ENCODE measurements around the gene CLDN34. TPM values are rescaled to one million over a fixed set of nuclear protein-coding genes. Genes with fewer than 3 reads are reported as not detected.

CLDN34 gene
- total RNA-seq, 1 experiment from 2014 or later, result not detected

GRCh38 chrX:9977635-9978034, 10.5 kb downstream of the CLDN34 start:
- TF ChIP-seq, protein P1, sequence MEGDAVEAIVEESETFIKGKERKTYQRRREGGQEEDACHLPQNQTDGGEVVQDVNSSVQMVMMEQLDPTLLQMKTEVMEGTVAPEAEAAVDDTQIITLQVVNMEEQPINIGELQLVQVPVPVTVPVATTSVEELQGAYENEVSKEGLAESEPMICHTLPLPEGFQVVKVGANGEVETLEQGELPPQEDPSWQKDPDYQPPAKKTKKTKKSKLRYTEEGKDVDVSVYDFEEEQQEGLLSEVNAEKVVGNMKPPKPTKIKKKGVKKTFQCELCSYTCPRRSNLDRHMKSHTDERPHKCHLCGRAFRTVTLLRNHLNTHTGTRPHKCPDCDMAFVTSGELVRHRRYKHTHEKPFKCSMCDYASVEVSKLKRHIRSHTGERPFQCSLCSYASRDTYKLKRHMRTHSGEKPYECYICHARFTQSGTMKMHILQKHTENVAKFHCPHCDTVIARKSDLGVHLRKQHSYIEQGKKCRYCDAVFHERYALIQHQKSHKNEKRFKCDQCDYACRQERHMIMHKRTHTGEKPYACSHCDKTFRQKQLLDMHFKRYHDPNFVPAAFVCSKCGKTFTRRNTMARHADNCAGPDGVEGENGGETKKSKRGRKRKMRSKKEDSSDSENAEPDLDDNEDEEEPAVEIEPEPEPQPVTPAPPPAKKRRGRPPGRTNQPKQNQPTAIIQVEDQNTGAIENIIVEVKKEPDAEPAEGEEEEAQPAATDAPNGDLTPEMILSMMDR (IDR thresholded peaks at IDR 0.05; ENCODE audit: insufficient read depth in 1 of 2, low read depth in 1 of 2, low read length in 1 of 2, severe bottlenecking in 1 of 2, unreplicated experiment in 1 of 2), result no peak
- H3K4me1 Mint-ChIP-seq (ENCODE audit: low read depth, unreplicated experiment), result no peaks in the 10 kb centered on the region
- no peaks in the 10 kb centered on the region for H3K36me3 Mint-ChIP-seq (ENCODE audit: insufficient read depth, unreplicated experiment)
- no peaks in the 10 kb centered on the region for H3K27me3 Mint-ChIP-seq (ENCODE audit: insufficient read depth, unreplicated experiment)
- no peak overlapping the region for H3K4me3 Mint-ChIP-seq (ENCODE audit: unreplicated experiment)
- POLR2A ChIA-PET, result no interaction called here
- H3K27ac Mint-ChIP-seq (ENCODE audit: unreplicated experiment), result no peak overlapping the region
- intact Hi-C loops (cut with micrococcal nuclease; ENCODE audit: unreplicated experiment), result no loop called here
- Histone ChIP-seq H3K27me3 (replicated peaks; ENCODE audit: control insufficient read depth, insufficient read depth, low read length) (no peaks in the 10 kb centered on the region), H3K36me3 (ENCODE audit: control insufficient read depth, insufficient read depth, low read length) (no peaks in the 10 kb centered on the region), H3K9me3 (no peaks in the 10 kb centered on the region), H3K4me1 (no peaks in the 10 kb centered on the region), H3K4me3 (ENCODE audit: low read depth, low read length) (no peak overlapping the region)
- no peaks in the 10 kb centered on the region for H3K9me3 Mint-ChIP-seq (ENCODE audit: unreplicated experiment)
- CTCF ChIA-PET, result no interaction called here
- no TSS peak for BruUV-seq (replicated peaks)
- DNase-seq, result no peak

- Histone ChIP-seq H3K36me3 (ENCODE audit: control insufficient read depth, insufficient read depth, low read length) (no peaks in the 10 kb centered on the region), H3K27me3 (replicated peaks; ENCODE audit: control insufficient read depth, insufficient read depth, low read length) (no peaks in the 10 kb centered on the region), H3K4me1 (no peaks in the 10 kb centered on the region), H3K9me3 (no peaks in the 10 kb centered on the region), H3K4me3 (ENCODE audit: low read depth, low read length) (no peak overlapping the region)
- BruUV-seq (replicated peaks), result no TSS peak
- Mint-ChIP-seq H3K27me3 (ENCODE audit: insufficient read depth, unreplicated experiment) (no peaks in the 10 kb centered on the region), H3K4me1 (ENCODE audit: low read depth, unreplicated experiment) (no peaks in the 10 kb centered on the region), H3K9me3 (ENCODE audit: unreplicated experiment) (no peaks in the 10 kb centered on the region), H3K4me3 (ENCODE audit: unreplicated experiment) (no peak overlapping the region), H3K27ac (ENCODE audit: unreplicated experiment) (no peak overlapping the region), H3K36me3 (ENCODE audit: insufficient read depth, unreplicated experiment) (no peaks in the 10 kb centered on the region)
- CTCF ChIA-PET, result no interaction called here
- no peak for DNase-seq
- intact Hi-C loops (cut with micrococcal nuclease; ENCODE audit: unreplicated experiment), result no loop called here
- POLR2A ChIA-PET, result no interaction called here
- TF ChIP-seq, protein P1 (IDR thresholded peaks at IDR 0.05; ENCODE audit: insufficient read depth in 1 of 2, low read depth in 1 of 2, low read length in 1 of 2, severe bottlenecking in 1 of 2, unreplicated experiment in 1 of 2), result no peak
These were observed 13.2 kb downstream of the CLDN34 start for GRCh38 chrX:9980401-9980800.

- ChIA-PET CTCF (no interaction called here), POLR2A (no interaction called here)
- Histone ChIP-seq H3K27me3 (replicated peaks; ENCODE audit: control insufficient read depth, insufficient read depth, low read length) (no peaks in the 10 kb centered on the region), H3K4me1 (no peaks in the 10 kb centered on the region), H3K4me3 (ENCODE audit: low read depth, low read length) (no peak overlapping the region), H3K9me3 (no peaks in the 10 kb centered on the region), H3K36me3 (ENCODE audit: control insufficient read depth, insufficient read depth, low read length) (no peaks in the 10 kb centered on the region)
- Mint-ChIP-seq H3K4me1 (ENCODE audit: low read depth, unreplicated experiment) (no peaks in the 10 kb centered on the region), H3K27me3 (ENCODE audit: insufficient read depth, unreplicated experiment) (no peaks in the 10 kb centered on the region), H3K36me3 (ENCODE audit: insufficient read depth, unreplicated experiment) (no peaks in the 10 kb centered on the region), H3K27ac (ENCODE audit: unreplicated experiment) (no peak overlapping the region), H3K9me3 (ENCODE audit: unreplicated experiment) (no peaks in the 10 kb centered on the region), H3K4me3 (ENCODE audit: unreplicated experiment) (no peak overlapping the region)
- no TSS peak for BruUV-seq (replicated peaks)
- intact Hi-C loops (cut with micrococcal nuclease; ENCODE audit: unreplicated experiment), result no loop called here
- DNase-seq, result no peak
- TF ChIP-seq, protein P1 (IDR thresholded peaks at IDR 0.05; ENCODE audit: insufficient read depth in 1 of 2, low read depth in 1 of 2, low read length in 1 of 2, severe bottlenecking in 1 of 2, unreplicated experiment in 1 of 2), result no peak
These were observed 13.8 kb downstream of the CLDN34 start for GRCh38 chrX:9980927-9981326.

Data from Caco-2 (cell line).